B cell (primary cell): Measurements from ENCODE around the gene TERB1. TPM values are rescaled to one million over a fixed set of nuclear protein-coding genes. Genes with fewer than 3 reads are reported as not detected.

Experiments used
- ATAC-seq: fragments of 200-7000 bp; cut with Tn5 transposase; one replicate; pipeline ENCODE4 v1.10.0; 2021; ENCODE audit warnings: low read depth, mild to moderate bottlenecking, moderate number of reproducible peaks, moderate library complexity
- CTCF ChIA-PET: fragments of 350-600 bp; sonication (Branson Sonifier 250); formaldehyde crosslinking; loops from one replicate; lab custom pipeline; 2021; ENCODE audit warnings: antibody characterized with exemption, inconsistent platforms; lab: Charles Lee
- POLR2A ChIA-PET: fragments of 350-600 bp; sonication (Branson Sonifier 250); formaldehyde crosslinking; loops from one replicate; lab custom pipeline; 2021; ENCODE audit warnings: antibody characterized with exemption; lab: Charles Lee
- DNase-seq: peaks from one replicate; pipeline ENCODE4 v3.0.0; 2013
- H2AFZ ChIP-seq: 2 replicates; pipeline ENCODE4 v1.6.1; 2012; ENCODE audit warnings: mild to moderate bottlenecking, low read depth, low read length; ENCODE audit not compliant: insufficient read depth, poor library complexity, severe bottlenecking
- H3K27ac ChIP-seq, 2 donors: 1 replicate in 1 of 2; 2 replicates in 1 of 2; pipeline ENCODE4 v1.5.1; 2012 to 2013; ENCODE audit warnings: low read length in 2 of 2, mild to moderate bottlenecking in 2 of 2, moderate library complexity in 1 of 2
- H3K27me3 ChIP-seq, 4 experiments: fragments of 200-600 bp in 1 of 4; sonication (generic) in 1 of 4; replicated peaks in 1 of 4; 1 replicate in 2 of 4; 2 replicates in 2 of 4; pipeline versions ENCODE4 v1.6.1 to v1.7.0; 2013 to 2016; ENCODE audit warnings: low read length in 3 of 4, mild to moderate bottlenecking in 2 of 4, mixed read lengths in 1 of 4, moderate library complexity in 1 of 4; ENCODE audit not compliant: insufficient read depth in 4 of 4, control insufficient read depth in 3 of 4; ENCODE audit errors: control extremely low read depth in 1 of 4
- H3K36me3 ChIP-seq, 2 experiments: replicated peaks in 1 of 2; 1 replicate in 1 of 2; 2 replicates in 1 of 2; pipeline versions ENCODE4 v1.6.1 to v1.7.1; 2013; ENCODE audit warnings: low read length in 1 of 2; ENCODE audit not compliant: insufficient read depth in 2 of 2, control insufficient read depth in 1 of 2; ENCODE audit errors: control extremely low read depth in 1 of 2, extremely low read depth in 1 of 2
- H3K4me1 ChIP-seq, 2 donors: fragments of 200-600 bp in 1 of 2; sonication (generic) in 1 of 2; 1 replicate in 1 of 2; 2 replicates in 1 of 2; pipeline versions ENCODE4 v1.5.1 to v1.6.1; 2013 to 2017; ENCODE audit warnings: low read length in 2 of 2; ENCODE audit not compliant: control insufficient read depth in 2 of 2, insufficient read depth in 2 of 2
- H3K4me2 ChIP-seq: replicated peaks from 2 replicates; pipeline ENCODE3; 2012; ENCODE audit warnings: mild to moderate bottlenecking, low read depth, low read length; ENCODE audit not compliant: poor library complexity, severe bottlenecking
- H3K4me3 ChIP-seq, 5 experiments: fragments of 200-600 bp in 1 of 5; sonication (generic) in 1 of 5; 1 replicate in 3 of 5; 2 replicates in 2 of 5; pipeline versions ENCODE4 v1.5.1 to v1.7.0; 2011 to 2016; ENCODE audit warnings: low read length in 4 of 5, mild to moderate bottlenecking in 4 of 5, low read depth in 2 of 5, control low read depth in 1 of 5, moderate library complexity in 1 of 5; ENCODE audit not compliant: insufficient read depth in 1 of 5; ENCODE audit errors: control extremely low read depth in 1 of 5, extremely low read depth in 1 of 5
- H3K79me2 ChIP-seq: fragments of 200-600 bp; sonication (generic); one replicate; pipeline ENCODE4 v1.6.0; 2016; ENCODE audit warnings: low read length; ENCODE audit not compliant: control insufficient read depth, insufficient read depth
- H3K9ac ChIP-seq: fragments of 200-600 bp; sonication (generic); 2 replicates; pipeline ENCODE4 v1.6.1; 2017; ENCODE audit warnings: mild to moderate bottlenecking, low read length, moderate library complexity
- H3K9me3 ChIP-seq, 3 donors: one replicate each; pipeline versions ENCODE4 v1.6.1 to v1.7.1; 2013; ENCODE audit warnings: low read length in 2 of 3; ENCODE audit not compliant: control insufficient read depth in 2 of 3, insufficient read depth in 1 of 3; ENCODE audit errors: control extremely low read depth in 1 of 3
- H4K20me1 ChIP-seq: 2 replicates; pipeline ENCODE4 v1.6.0; 2012; ENCODE audit warnings: mild to moderate bottlenecking, low read length; ENCODE audit not compliant: insufficient read depth, control insufficient read depth, poor library complexity, severe bottlenecking
- H3K27ac Mint-ChIP-seq: one replicate; pipeline ENCODE4 v1.8.0; 2021; ENCODE audit warnings: mixed read lengths
- H3K27me3 Mint-ChIP-seq: one replicate; pipeline ENCODE4 v1.8.0; 2021; ENCODE audit warnings: mixed read lengths
- H3K4me1 Mint-ChIP-seq: one replicate; pipeline ENCODE4 v1.8.0; 2021; ENCODE audit warnings: mixed read lengths
- H3K4me3 Mint-ChIP-seq: one replicate; pipeline ENCODE4 v1.8.0; 2021; ENCODE audit warnings: mixed read lengths
- H3K9me3 Mint-ChIP-seq: one replicate; pipeline ENCODE4 v1.8.0; 2022; ENCODE audit warnings: mixed read lengths; ENCODE audit not compliant: insufficient read depth
- CTCF ChIP-seq: fragments of 200-600 bp; IDR thresholded peaks from one replicate; pipeline ENCODE4 v1.8.0; 2022; ENCODE audit warnings: antibody characterized with exemption, mild to moderate bottlenecking
- EZH2 ChIP-seq: IDR thresholded peaks from 2 replicates; pipeline ENCODE4 v1.6.1; 2012; ENCODE audit warnings: borderline replicate concordance, low read depth, mild to moderate bottlenecking, moderate library complexity, low read length; ENCODE audit not compliant: insufficient read depth, poor library complexity, severe bottlenecking
- WGBS: methylation state at CpG from one replicate; pipeline ENCODE4 v1.1.5; 2013; ENCODE audit warnings: missing lambda C conversion rate; ENCODE audit not compliant: insufficient coverage; 5-methylcytosine and 5-hydroxymethylcytosine counted together
- intact Hi-C: fragments of 100-400 bp; cut with micrococcal nuclease; formaldehyde crosslinking; loops from one replicate; pipeline ENCODE4 v1.10.0; 2022
- polyA plus RNA-seq: library from polyadenylated mRNA; depleted of rRNA; stranded (reverse); fragments of >200 nt; gene quantifications from 2 replicates; pipeline ENCODE4 v1.2.3, GENCODE V29; 2012
- total RNA-seq, 2 donors: library from RNA; stranded (reverse); fragments of 120-200 nt in 1 of 2; gene quantifications; 1 replicate in 1 of 2; 2 replicates in 1 of 2; pipeline versions ENCODE4 v1.2.3 to v1.2.4, GENCODE V29; 2013 to 2022

TERB1 gene
- total and polyA plus RNA-seq, 2 donors (not counting 1 experiment from before 2014, with no cell fraction given), result 0.71 TPM; not detected in 1

GRCh38 chr16:66754819-66755218, 46.6 kb downstream of the TERB1 start:
- H3K4me3 Mint-ChIP-seq, result no peak overlapping the region
- DNase-seq, result no peak
- no peak overlapping the region for H3K9ac ChIP-seq
- peaks cover 17% of the 10 kb centered on the region for H3K4me1 Mint-ChIP-seq
- H3K9me3 Mint-ChIP-seq, result no peaks in the 10 kb centered on the region
- no peak overlapping the region for H3K27ac Mint-ChIP-seq
- H4K20me1 ChIP-seq, result no peaks in the 10 kb centered on the region
- H3K36me3 ChIP-seq, result no peaks in the 10 kb centered on the region
- no peak for TF ChIP-seq CTCF
- TF ChIP-seq EZH2, result no peak
- H2AFZ ChIP-seq, result no peak overlapping the region
- H3K4me3 ChIP-seq, result no peak overlapping the region
- no CpG with 5 or more reads among the region's 3 CpGs for WGBS
- intact Hi-C loops, result loop anchor here (5.0 to 10.0 kb wide), 2 partner anchors 148 to 1090 kb away; partner anchors contain the start of genes CENPT, NUTF2 and THAP11
- H3K79me2 ChIP-seq, result peaks cover 21% of the 10 kb centered on the region
- no peak overlapping the region for H3K4me2 ChIP-seq
- peaks cover 25% of the 10 kb centered on the region for H3K27me3 Mint-ChIP-seq
- H3K4me1 ChIP-seq, result peaks cover 15 to 18% of the 10 kb centered on the region in 2 donors
- no peaks in the 10 kb centered on the region for H3K9me3 ChIP-seq
- H3K27me3 ChIP-seq, result peaks cover 0 to 14% (median 8%) of the 10 kb centered on the region in 4 experiments
- POLR2A ChIA-PET, result no interaction called here
- no peak for ATAC-seq
- CTCF ChIA-PET, result no interaction called here
- H3K27ac ChIP-seq, result no peak overlapping the region

DNA sequence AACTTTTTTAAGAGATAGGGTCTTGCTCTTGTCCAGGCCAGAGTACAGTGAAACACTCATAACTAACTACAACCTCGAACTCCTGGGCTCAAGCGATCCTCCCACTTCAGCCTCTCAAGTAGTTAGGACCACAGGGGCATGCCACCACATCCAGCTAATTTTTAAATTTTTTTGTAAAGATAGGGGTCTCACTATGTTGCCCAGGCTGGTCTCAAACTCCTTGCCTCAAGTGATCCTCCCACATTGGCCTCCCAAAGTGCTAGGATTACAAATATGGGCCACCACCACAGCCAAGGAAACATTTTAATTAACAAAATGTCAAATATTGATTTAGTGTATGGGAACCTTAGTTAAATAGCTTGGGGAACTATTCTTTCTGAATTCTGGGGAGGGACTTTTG, 47.2 kb downstream of the TERB1 start:
- peaks cover 0 to under 1% of the 10 kb centered on the region in 2 experiments for H3K36me3 ChIP-seq
- H3K9me3 Mint-ChIP-seq, result no peaks in the 10 kb centered on the region

More for the DNA sequence above, 47.2 kb downstream of the TERB1 start:
- peaks cover under 1% of the 10 kb centered on the region for H4K20me1 ChIP-seq
- peaks cover 0 to 14% (median 8%) of the 10 kb centered on the region in 4 experiments for H3K27me3 ChIP-seq
- ChIA-PET CTCF (interaction anchor here (0.9 kb wide), 1 partner anchor 192 kb away, joined by 4 read pairs; no protein-coding TSS in a partner anchor), POLR2A (no interaction called here)
- H3K4me2 ChIP-seq, result no peak overlapping the region
- H3K9me3 ChIP-seq, result no peaks in the 10 kb centered on the region
- peaks cover 27% of the 10 kb centered on the region for H3K79me2 ChIP-seq
- no CpG with 5 or more reads among the region's 2 CpGs for WGBS
- peaks cover 22% of the 10 kb centered on the region for H3K27me3 Mint-ChIP-seq
- no peak for TF ChIP-seq EZH2
- TF ChIP-seq CTCF, result no peak
- H3K27ac ChIP-seq, result no peak overlapping the region
- H3K4me3 Mint-ChIP-seq, result no peak overlapping the region
- H3K4me1 ChIP-seq, result peaks cover 18 to 19% of the 10 kb centered on the region in 2 donors
- peaks cover 23% of the 10 kb centered on the region for H3K4me1 Mint-ChIP-seq
- no peak overlapping the region for H3K9ac ChIP-seq
- intact Hi-C loops, result loop anchor here (5.0 to 10.0 kb wide), 2 partner anchors 147 to 1091 kb away; partner anchors contain the start of genes CENPT, NUTF2 and THAP11
- no peak overlapping the region for H2AFZ ChIP-seq
- no peak overlapping the region for H3K27ac Mint-ChIP-seq
- no peak overlapping the region for H3K4me3 ChIP-seq
- no peak for ATAC-seq
- DNase-seq, result no peak
